A673 (cell line): ENCODE measurements around the gene VWA5B1. TPM values are rescaled to one million over a fixed set of nuclear protein-coding genes. Genes with fewer than 3 reads are reported as not detected.

Experiments used
- BruUV-seq: library from RNA; stranded (reverse); fragments of 400-500 nt; replicated peaks from 2 replicates; lab custom pipeline; 2021; lab: Mats Ljungman, UMichigan
- CTCF ChIA-PET: fragments of 300-600 bp; sonication (Branson Sonifier 250); formaldehyde crosslinking; loops from one replicate; lab custom pipeline; 2022; ENCODE audit warnings: antibody characterized with exemption; lab: Charles Lee
- POLR2A ChIA-PET: fragments of 300-600 bp; sonication (Branson Sonifier 250); formaldehyde crosslinking; loops from one replicate; lab custom pipeline; 2022; ENCODE audit warnings: antibody characterized with exemption; ENCODE audit not compliant: low non-redundant PET; lab: Charles Lee
- DNase-seq: peaks from one replicate; pipeline ENCODE4 v3.0.0-alpha.2; 2015; ENCODE audit warnings: low spot score
- H3K27ac ChIP-seq: fragments of 200-600 bp; sonication (generic); 2 replicates; pipeline ENCODE4 v1.5.1; 2016; ENCODE audit warnings: mixed run types, low read depth, mild to moderate bottlenecking, mixed read lengths, antibody characterized with exemption, low read length; ENCODE audit not compliant: poor library complexity, severe bottlenecking
- H3K27me3 ChIP-seq: fragments of 200-600 bp; sonication (generic); replicated peaks from 2 replicates; pipeline ENCODE4 v1.6.1; 2017; ENCODE audit warnings: mixed run types, low read depth, mild to moderate bottlenecking, mixed read lengths, antibody characterized with exemption, low read length; ENCODE audit not compliant: insufficient read depth, poor library complexity
- H3K36me3 ChIP-seq: fragments of 200-600 bp; sonication (generic); 2 replicates; pipeline ENCODE4 v1.6.1; 2016; ENCODE audit warnings: mixed run types, mild to moderate bottlenecking, mixed read lengths, antibody characterized with exemption, low read length; ENCODE audit not compliant: insufficient read depth, poor library complexity, severe bottlenecking
- H3K4me1 ChIP-seq: fragments of 200-600 bp; sonication (generic); 2 replicates; pipeline ENCODE4 v1.6.1; 2017; ENCODE audit warnings: mixed run types, mild to moderate bottlenecking, mixed read lengths, antibody characterized with exemption, low read length; ENCODE audit not compliant: insufficient read depth, poor library complexity, severe bottlenecking
- H3K4me3 ChIP-seq: fragments of 200-600 bp; sonication (generic); 2 replicates; pipeline ENCODE4 v1.5.1; 2016; ENCODE audit warnings: low read depth, mixed run types, mild to moderate bottlenecking, mixed read lengths, low read length; ENCODE audit not compliant: poor library complexity, severe bottlenecking
- H3K9me3 ChIP-seq: fragments of 200-600 bp; sonication (generic); 2 replicates; pipeline ENCODE4 v1.6.1; 2016; ENCODE audit warnings: mixed run types, low read depth, mild to moderate bottlenecking, mixed read lengths, antibody characterized with exemption, low read length; ENCODE audit not compliant: poor library complexity, severe bottlenecking
- CTCF ChIP-seq: fragments of 300-800, 200-600 bp; sonication (generic); conservative IDR thresholded peaks from 2 replicates; pipeline ENCODE4 v1.5.1; 2017; ENCODE audit warnings: low read depth, mild to moderate bottlenecking, antibody characterized with exemption, low read length, moderate library complexity, mixed read lengths
- EZH2 ChIP-seq: fragments of 200-600 bp; sonication (generic); IDR thresholded peaks from 2 replicates; pipeline ENCODE4 v1.6.1; 2017; ENCODE audit warnings: borderline replicate concordance, low read depth, mild to moderate bottlenecking, mixed read lengths, antibody characterized with exemption, low read length; ENCODE audit not compliant: poor library complexity, severe bottlenecking
- intact Hi-C: fragments of 100-400 bp; cut with micrococcal nuclease; formaldehyde crosslinking; loops from one replicate; pipeline ENCODE4 v1.10.0; 2022; ENCODE audit not compliant: unreplicated experiment
- total RNA-seq: library from RNA; stranded (reverse); gene quantifications from 2 replicates; pipeline ENCODE4 v1.2.3, GENCODE V29; 2021

The VWA5B1 gene
- total RNA-seq, 1 experiment from 2014 or later: not detected

GRCh38 chr1:20342294-20343148 lies 51.8 kb downstream of the VWA5B1 start:
- Histone ChIP-seq H3K4me1 (no peaks in the 10 kb centered on the region), H3K9me3 (no peaks in the 10 kb centered on the region), H3K36me3 (no peaks in the 10 kb centered on the region), H3K27ac (no peak overlapping the region), H3K27me3 (peaks cover 11% of the 10 kb centered on the region), H3K4me3 (no peak overlapping the region)
- intact Hi-C loops: no loop called here
- no peak for DNase-seq
- ChIA-PET POLR2A (no interaction called here), CTCF (no interaction called here)
- no peak for TF ChIP-seq EZH2
- no peak for TF ChIP-seq CTCF
- no TSS peak for BruUV-seq

DNA sequence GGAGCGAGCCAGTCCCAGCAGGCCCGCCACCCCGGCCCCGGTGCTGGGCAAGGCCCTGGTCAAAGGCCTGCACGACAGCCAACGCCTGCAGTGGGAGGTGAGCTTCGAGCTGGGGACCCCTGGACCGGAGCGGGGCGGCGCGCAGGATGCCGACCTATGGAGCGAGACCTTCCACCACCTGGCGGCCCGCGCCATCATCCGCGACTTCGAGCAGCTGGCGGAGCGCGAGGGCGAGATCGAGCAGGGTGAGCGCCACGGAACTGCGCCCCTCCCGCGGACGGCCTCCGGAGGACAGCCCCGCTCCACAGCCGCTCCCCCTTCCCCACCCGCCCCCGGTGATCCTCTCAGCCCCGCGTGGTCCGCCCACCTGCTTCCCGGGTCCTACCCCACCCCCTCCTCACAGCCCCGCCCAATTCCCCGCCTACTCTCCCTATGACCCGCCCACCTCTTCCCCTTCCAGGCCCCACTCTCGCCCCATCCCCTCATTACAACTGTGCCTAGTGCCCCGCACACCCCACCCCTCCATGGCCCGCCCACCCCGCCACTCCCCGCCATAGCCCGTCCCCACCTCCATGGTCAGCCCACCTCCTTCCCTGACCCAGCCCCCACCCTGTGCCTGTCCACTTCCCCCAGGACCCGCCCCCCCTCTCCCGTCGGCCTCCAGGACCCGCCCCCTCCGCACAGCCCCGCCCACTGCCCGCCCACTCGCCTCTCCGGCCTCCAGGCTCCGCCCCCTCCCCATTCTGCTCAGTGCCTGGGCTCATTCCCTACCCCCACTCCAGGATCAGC lies 52.7 kb downstream of the VWA5B1 start:
- Histone ChIP-seq H3K27ac (no peak overlapping the region), H3K4me3 (no peak overlapping the region)
- no peak for TF ChIP-seq EZH2
- TF ChIP-seq CTCF: no peak

DNA sequence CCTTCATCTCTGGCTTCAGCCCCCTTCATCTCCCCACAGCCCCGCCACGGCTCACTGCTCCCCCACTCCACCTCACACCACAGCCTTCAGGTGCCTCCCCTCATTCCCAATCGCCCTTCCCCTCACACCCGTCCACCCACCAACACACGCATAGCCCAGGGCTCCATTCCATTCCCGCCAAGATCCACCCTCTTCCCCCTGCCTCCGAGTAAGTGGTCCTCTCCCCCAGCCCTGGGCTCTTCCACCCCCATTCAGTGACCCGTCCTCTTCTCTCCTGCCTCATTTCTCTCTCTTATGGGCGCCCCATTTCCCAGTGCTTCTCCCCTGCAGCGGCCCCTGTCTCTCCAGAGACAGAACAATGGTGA lies 53.2 kb downstream of the VWA5B1 start:
- CTCF ChIA-PET: no interaction called here
- H3K36me3 ChIP-seq: no peaks in the 10 kb centered on the region
- no peak for DNase-seq
- no peak overlapping the region for H3K27ac ChIP-seq
- H3K4me1 ChIP-seq: no peaks in the 10 kb centered on the region
- no peaks in the 10 kb centered on the region for H3K9me3 ChIP-seq
- TF ChIP-seq CTCF (no peak), EZH2 (no peak)
- BruUV-seq: no TSS peak
- H3K27me3 ChIP-seq: peaks cover 11% of the 10 kb centered on the region
- no peak overlapping the region for H3K4me3 ChIP-seq
- POLR2A ChIA-PET: no interaction called here
- intact Hi-C loops: no loop called here

More for the DNA sequence above, 52.7 kb downstream of the VWA5B1 start:
- ChIA-PET CTCF (no interaction called here), POLR2A (no interaction called here)
- no TSS peak for BruUV-seq
- Histone ChIP-seq H3K36me3 (no peaks in the 10 kb centered on the region), H3K4me1 (no peaks in the 10 kb centered on the region), H3K27me3 (peaks cover 11% of the 10 kb centered on the region), H3K9me3 (no peaks in the 10 kb centered on the region)
- intact Hi-C loops: no loop called here
- DNase-seq: peak; percentile 18
